Right cardiac atrium (tissue), 5 donors: ENCODE results near the gene TAGLN. TPM values are rescaled to one million over a fixed set of nuclear protein-coding genes. Genes with fewer than 3 reads are reported as not detected.

ENCODE experiments used
- ATAC-seq, 2 donors: fragments of 200-7000 bp; cut with Tn5 transposase; one replicate each; pipeline versions ENCODE4 v1.8.0 to v1.9.1; 2020; ENCODE audit warnings: moderate library complexity in 2 of 2, mild to moderate bottlenecking in 1 of 2
- DNase-seq, 3 donors: peaks; one replicate each; pipeline ENCODE4 v3.0.0-alpha.2; 2020
- H3K27ac ChIP-seq: one replicate; pipeline ENCODE4 v1.5.1; 2013; ENCODE audit warnings: mild to moderate bottlenecking, low read length, control low read depth, moderate library complexity
- H3K27me3 ChIP-seq: one replicate; pipeline ENCODE4 v1.6.1; 2013; ENCODE audit not compliant: control insufficient read depth, insufficient read depth
- H3K4me1 ChIP-seq: one replicate; pipeline ENCODE4 v1.6.1; 2013; ENCODE audit warnings: low read length; ENCODE audit not compliant: control insufficient read depth, insufficient read depth
- H3K4me3 ChIP-seq: one replicate; pipeline ENCODE4 v1.5.1; 2013; ENCODE audit warnings: low read length, control low read depth
- H3K9me3 ChIP-seq: one replicate; pipeline ENCODE4 v1.6.1; 2013; ENCODE audit warnings: low read length; ENCODE audit not compliant: control insufficient read depth
- WGBS: extraction: QIAGEN DNeasy Blood & Tissue Kit; methylation state at CpG from one replicate; pipeline ENCODE4 v1.1.7; 2013; 5-methylcytosine and 5-hydroxymethylcytosine counted together
- intact Hi-C, 4 donors: fragments of 100-400 bp; cut with DNase I; formaldehyde crosslinking; loops; one replicate each; pipeline versions ENCODE4 v1.11.0 to v1.14.0; 2022 to 2023
- polyA plus RNA-seq: library from polyadenylated mRNA; stranded (reverse); fragments of 200-250 nt; gene quantifications from one replicate; pipeline ENCODE4 v1.2.3, GENCODE V29; 2013
- total RNA-seq, 4 donors: library from RNA; stranded (reverse); fragmentation: NEBNext Ultra II Directional; extraction: Animal tissue kit (Norgen Biotek cat#: 25700); gene quantifications; one replicate each; pipeline ENCODE4 v1.2.1, GENCODE V29; 2021
- donor health status: healthy with polysubstance abuse.
- donor health status: DM: no; HTN: yes; CAD: no.
- donor health status: DM: no; HTN: no; CAD: no.
- donor health status: DM: no; HTN: yes; CAD: no; lungs with severe emphysema.
- donor health status: DM: yes; HTN: yes; CAD: no.

Gene TAGLN
- total and polyA plus RNA-seq, 5 donors: 414 to 1,307 (median 937) TPM

DNA sequence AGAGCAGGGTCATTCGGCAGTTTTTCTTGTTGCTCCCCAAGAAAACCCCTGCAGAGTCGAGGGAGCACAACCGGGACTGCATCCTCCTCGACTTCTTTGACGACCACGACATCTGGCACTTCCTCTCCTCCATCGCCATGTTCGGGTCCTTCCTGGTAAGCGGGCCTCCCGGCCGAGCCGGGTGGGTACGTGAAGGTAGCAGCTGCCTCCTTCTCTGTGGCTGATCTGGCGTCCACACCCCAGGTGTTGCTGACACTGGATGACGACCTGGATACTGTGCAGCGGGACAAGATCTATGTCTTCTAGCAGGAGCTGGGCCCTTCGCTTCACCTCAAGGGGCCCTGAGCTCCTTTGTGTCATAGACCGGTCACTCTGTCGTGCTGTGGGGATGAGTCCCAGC lies 3.4 kb upstream of the TAGLN start:
- ATAC-seq: no peak
- intact Hi-C loops: no loop called here
- peak in 2 of 3 donors; percentile 15 to 54 for DNase-seq

DNA sequence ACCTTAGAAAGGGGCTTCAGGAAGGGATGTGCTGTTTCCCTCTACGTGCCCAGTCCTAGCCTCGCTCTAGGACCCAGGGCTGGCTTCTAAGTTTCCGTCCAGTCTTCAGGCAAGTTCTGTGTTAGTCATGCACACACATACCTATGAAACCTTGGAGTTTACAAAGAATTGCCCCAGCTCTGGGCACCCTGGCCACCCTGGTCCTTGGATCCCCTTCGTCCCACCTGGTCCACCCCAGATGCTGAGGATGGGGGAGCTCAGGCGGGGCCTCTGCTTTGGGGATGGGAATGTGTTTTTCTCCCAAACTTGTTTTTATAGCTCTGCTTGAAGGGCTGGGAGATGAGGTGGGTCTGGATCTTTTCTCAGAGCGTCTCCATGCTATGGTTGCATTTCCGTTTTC lies 2.2 kb upstream of the TAGLN start:
- ATAC-seq (no peak), DNase-seq (peak in 1 of 3 donors; percentile 48)
- intact Hi-C loops: no loop called here

More for the DNA sequence above, 3.4 kb upstream of the TAGLN start:
- 89% methylated on average over 19 of the region's 19 CpGs for WGBS
- Histone ChIP-seq H3K9me3 (no peaks in the 10 kb centered on the region), H3K27me3 (no peaks in the 10 kb centered on the region), H3K27ac (no peak overlapping the region), H3K4me1 (no peaks in the 10 kb centered on the region), H3K4me3 (no peak overlapping the region)

DNA sequence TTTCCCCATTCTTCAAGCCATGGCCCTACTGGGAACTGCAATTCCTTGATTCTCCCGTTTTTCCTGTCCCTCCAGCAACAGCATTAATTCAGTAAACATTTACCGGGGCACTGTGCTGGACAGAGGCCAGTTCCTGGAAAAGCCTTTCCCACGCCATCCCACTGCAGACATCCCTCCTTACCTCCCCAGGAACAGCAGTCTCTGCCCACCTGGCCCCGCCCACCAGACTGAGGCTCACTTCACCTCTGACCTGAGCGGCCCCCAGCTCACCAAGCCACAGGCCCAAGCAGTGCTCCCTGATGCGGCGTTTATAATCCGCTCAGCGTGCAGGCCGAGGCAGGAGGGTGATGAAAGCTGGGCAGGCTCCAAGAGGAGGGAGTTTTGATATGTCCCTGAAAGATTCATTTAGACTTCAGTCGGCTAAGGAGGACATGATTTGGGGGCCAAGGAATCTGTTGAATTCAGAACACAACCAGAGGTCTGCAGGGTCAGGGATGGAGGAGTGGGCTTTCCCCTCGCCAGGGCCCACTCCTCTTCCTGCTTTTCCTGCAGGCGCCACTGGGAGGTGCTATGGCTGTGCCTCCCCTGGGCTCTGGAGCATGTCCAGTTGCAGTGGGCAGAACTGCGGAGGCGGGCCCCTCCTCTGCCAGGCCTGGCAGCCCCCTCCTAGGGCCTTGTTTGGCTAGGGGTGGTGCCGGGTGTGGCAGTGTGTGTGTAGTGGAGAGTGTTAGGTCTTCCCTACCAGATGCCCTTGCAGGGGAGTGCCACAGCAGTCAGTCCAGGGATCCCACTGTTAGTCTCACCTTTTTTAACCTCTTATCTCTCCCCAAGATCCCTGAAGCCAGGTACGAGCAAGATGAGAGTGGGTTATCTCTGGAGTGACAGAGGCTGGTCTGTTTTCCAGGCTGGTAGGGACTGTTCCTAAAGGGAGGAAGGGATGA lies 1.4 kb upstream of the TAGLN start:
- no peaks in the 10 kb centered on the region for H3K27me3 ChIP-seq
- no peaks in the 10 kb centered on the region for H3K9me3 ChIP-seq
- H3K4me1 ChIP-seq: peaks cover 8% of the 10 kb centered on the region
- H3K4me3 ChIP-seq: no peak overlapping the region
- intact Hi-C loops: no loop called here
- ATAC-seq (peak; percentile 7 to 8), DNase-seq (peak; percentile 63 to 83 (median 82))
- H3K27ac ChIP-seq: peak overlapping the region; percentile 78
- 45% methylated on average over 17 of the region's 17 CpGs for WGBS

More for the DNA sequence above, 2.2 kb upstream of the TAGLN start:
- Histone ChIP-seq H3K27ac (no peak overlapping the region), H3K4me1 (peaks cover 3% of the 10 kb centered on the region), H3K27me3 (no peaks in the 10 kb centered on the region), H3K4me3 (no peak overlapping the region), H3K9me3 (no peaks in the 10 kb centered on the region)
- WGBS: 91% methylated on average over 7 of the region's 7 CpGs

DNA sequence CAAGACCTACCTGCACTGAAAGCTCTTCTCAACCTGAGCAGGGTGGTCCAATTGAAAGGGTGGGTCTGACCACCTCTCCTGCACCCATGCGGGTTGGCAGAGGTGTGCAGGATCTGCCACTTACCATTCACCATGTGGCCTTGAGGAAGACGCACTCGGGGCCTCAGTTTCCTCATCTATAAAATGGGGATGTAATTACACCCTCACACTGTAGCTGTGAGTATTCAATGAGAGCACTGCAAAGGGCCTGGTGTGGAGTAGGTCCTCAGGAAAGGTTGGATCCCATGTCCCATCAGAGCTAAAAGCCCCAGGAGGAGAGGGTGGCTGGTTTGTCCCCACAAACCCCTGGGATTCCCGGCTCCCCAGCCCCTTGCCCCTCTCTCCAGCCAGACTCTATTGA lies 557 bp upstream of the TAGLN start:
- Histone ChIP-seq H3K27ac (peak overlapping the region; percentile 78), H3K9me3 (no peaks in the 10 kb centered on the region), H3K4me3 (peak overlapping the region; percentile 40), H3K27me3 (no peaks in the 10 kb centered on the region), H3K4me1 (peaks cover 8% of the 10 kb centered on the region)
- 62% methylated on average over 4 of the region's 4 CpGs for WGBS
- DNase-seq (peak in 1 of 3 donors; percentile 15), ATAC-seq (peak; percentile 2)
- intact Hi-C loops: no loop called here

DNA sequence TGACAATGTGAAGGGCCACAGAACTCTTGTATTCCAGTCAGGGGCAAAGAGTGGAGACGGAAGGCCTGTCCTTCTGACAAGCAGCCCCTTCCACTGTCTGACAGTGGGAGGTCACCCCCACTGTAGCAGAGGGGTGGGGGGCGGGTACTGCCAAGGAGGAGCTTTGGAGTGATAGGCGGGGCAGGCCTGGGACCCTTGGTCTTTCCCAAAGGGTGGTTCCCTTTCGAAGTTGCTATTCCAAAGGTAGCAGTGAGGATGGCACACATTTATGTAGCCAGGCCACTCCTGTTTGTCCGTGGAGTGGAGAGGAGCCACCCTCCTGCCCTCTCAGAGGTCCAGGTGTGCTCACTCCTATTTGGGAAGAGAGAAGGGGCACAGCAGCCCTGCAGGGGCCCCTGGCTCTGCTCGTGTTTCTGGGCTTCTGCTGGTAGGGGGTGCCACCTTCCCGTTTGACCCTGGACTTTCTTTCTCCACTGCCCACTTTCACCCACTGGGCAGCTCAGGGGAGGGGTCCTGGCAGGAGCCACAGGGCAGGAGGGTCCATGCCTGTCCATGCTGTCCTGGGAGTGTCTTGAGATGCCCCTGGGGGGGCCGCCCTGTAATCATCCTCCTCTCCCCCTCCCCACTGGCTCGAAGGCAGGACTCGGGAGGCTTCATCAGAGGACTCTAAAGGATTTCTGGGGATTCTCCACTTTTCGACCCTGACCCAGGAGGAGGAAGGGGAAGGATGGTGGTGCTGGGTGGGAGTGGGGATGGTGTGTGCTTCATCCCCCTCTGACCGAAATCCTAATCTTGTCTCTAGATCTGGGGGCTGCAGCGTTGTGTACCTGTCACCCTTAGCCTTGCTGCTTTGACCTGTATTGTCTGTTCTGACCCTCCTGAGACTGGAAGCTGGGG lies 994 bp downstream of the TAGLN start:
- H3K4me3 ChIP-seq: peak overlapping the region; percentile 40
- DNase-seq: peak; percentile 43 to 65 (median 64)
- H3K27me3 ChIP-seq: no peaks in the 10 kb centered on the region
- H3K27ac ChIP-seq: peak overlapping the region; percentile 43
- intact Hi-C loops: no loop called here
- 32% methylated on average over 13 of the region's 13 CpGs for WGBS
- H3K9me3 ChIP-seq: no peaks in the 10 kb centered on the region
- peaks cover 9% of the 10 kb centered on the region for H3K4me1 ChIP-seq
- ATAC-seq: peak; percentile 5 to 8

DNA sequence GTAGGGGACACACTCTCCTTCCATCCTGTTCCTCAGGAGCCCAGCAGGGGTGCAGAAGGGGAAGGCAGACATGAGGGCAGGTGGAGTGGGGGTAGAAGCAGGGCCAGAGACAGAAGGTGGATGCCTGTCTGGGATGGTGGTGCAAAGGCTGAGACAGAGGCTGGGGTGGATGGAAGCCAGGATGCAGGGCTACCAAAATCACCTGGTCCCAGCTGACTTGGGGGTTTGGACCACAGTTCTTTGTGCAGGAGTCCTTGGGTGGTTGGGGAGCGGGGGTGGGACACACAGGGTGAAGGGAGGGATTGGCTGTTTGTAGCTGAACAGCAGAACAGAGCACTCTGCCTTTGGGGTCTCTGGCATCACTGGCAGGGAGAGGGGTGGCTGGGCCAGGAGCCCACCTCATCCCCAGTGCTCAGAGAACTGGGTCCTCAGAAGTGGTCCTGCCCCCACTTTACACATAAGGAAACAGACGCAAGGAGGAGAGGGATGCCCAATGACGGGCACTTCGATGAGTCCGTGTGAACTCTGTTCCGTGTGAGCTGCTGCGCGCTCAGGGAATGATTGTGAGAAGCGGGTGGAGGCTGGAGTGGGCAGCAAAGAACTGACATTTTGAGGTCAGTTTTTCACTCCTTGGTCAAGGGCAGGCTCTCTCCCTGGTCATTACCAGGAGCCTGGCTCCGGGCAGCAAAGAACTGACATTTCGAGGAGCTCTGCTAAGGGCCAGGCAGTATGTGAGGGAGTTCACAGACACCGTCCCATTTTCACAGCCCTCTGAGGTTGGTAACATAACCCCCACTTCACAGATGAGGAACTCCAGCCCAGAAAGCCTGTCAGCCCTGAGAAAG lies 1.9 kb downstream of the TAGLN start:
- Histone ChIP-seq H3K27ac (peak overlapping the region; percentile 43), H3K4me1 (peaks cover 13% of the 10 kb centered on the region), H3K27me3 (no peaks in the 10 kb centered on the region), H3K4me3 (peak overlapping the region; percentile 40), H3K9me3 (no peaks in the 10 kb centered on the region)
- intact Hi-C loops: no loop called here
- DNase-seq (peak; percentile 28 to 66 (median 57)), ATAC-seq (no peak)
- 40% methylated on average over 12 of the region's 12 CpGs for whole genome bisulfite sequencing

DNA sequence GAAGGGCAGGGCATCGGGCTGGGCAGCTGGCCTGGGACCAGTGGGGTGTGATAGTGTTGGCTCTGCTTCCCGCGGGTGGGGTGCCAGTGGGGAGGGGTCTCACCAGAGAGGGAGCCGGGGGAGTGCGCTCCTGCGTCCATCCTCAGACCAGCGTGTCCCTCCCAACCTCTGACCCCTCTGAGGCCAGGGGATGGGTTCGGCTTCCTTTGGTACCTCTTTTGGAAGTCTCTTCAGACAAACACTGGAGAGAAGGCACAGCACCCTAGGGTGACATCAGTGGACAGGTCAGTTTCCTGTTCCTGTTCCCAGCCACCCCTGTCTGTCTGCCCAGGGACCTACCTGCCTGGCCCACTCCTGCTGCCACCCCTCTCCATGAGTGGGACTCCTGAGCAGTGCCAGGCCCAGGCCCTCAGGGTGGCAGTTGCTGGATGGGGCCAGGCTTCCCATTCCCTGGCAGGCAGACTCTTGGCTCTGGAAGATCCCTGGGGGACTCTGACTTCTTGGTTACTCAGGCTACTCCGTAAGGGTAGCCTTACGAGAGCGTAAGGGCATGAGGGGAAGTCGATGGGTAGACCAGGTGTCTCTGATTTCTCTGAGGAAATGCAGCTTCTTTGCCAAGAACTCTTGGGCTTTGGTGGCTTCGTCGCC lies 2.6 kb downstream of the TAGLN start:
- Histone ChIP-seq H3K4me1 (peaks cover 13% of the 10 kb centered on the region), H3K27me3 (no peaks in the 10 kb centered on the region), H3K9me3 (no peaks in the 10 kb centered on the region), H3K27ac (peak overlapping the region; percentile 43), H3K4me3 (peak overlapping the region; percentile 40)
- 41% methylated on average over 14 of the region's 14 CpGs for WGBS
- peak in 2 of 3 donors; percentile 76 to 82 for DNase-seq
- ATAC-seq: no peak
- intact Hi-C loops: no loop called here

DNA sequence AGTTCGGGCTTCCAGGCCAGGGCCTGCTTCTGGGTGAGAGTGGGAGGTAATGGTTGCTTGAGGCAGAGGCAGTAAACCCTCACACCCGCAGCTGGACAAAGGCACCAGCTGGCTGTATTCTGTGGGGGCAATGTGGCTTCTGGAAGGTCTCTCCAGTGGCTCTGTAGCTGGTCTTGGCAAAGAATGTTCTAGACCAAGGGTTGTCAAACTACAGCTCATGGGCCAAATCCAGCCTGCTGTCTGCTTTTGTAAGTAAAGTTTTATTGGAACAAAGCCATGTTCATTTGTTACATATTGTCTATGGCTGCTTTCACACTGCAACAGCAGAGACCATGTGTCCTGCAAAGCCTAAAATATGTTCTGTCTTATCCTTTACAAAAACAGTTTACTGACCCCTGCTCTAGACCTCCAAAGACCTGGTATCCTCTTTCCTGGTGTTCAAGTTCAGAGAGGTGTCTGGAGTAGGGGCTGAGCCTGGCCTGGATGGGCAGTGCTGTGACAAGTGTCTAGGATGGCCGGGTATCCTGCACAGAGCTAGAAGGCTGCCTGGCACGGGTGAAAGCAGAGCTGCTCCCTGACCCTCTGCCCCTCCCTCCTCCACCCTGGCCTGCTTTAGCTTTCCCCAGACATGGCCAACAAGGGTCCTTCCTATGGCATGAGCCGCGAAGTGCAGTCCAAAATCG lies 3.4 kb downstream of the TAGLN start:
- intact Hi-C loops: no loop called here
- DNase-seq: peak in 2 of 3 donors; percentile 48 to 56
- H3K4me3 ChIP-seq: peak overlapping the region; percentile 40
- peak overlapping the region; percentile 43 for H3K27ac ChIP-seq
- ATAC-seq: no peak
- no peaks in the 10 kb centered on the region for H3K27me3 ChIP-seq
- H3K4me1 ChIP-seq: peaks cover 13% of the 10 kb centered on the region
- H3K9me3 ChIP-seq: no peaks in the 10 kb centered on the region
- 64% methylated on average over 7 of the region's 7 CpGs for WGBS

DNA sequence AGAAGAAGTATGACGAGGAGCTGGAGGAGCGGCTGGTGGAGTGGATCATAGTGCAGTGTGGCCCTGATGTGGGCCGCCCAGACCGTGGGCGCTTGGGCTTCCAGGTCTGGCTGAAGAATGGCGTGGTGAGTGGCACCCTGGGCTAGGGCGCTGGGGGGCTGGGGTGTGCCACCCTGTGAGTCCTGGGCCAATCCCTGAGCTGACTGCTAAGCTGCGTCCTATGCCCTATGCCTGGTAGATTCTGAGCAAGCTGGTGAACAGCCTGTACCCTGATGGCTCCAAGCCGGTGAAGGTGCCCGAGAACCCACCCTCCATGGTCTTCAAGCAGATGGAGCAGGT lies 3.9 kb downstream of the TAGLN start:
- no peak overlapping the region for H3K27ac ChIP-seq
- H3K9me3 ChIP-seq: no peaks in the 10 kb centered on the region
- 92% methylated on average over 10 of the region's 10 CpGs for WGBS
- intact Hi-C loops: no loop called here
- DNase-seq (peak in 2 of 3 donors; percentile 53 to 54), ATAC-seq (no peak)
- H3K4me3 ChIP-seq: no peak overlapping the region
- H3K27me3 ChIP-seq: no peaks in the 10 kb centered on the region
- H3K4me1 ChIP-seq: peaks cover 13% of the 10 kb centered on the region
